ENCODE measurements around the gene CTBP1. TPM values are rescaled to one million over a fixed set of nuclear protein-coding genes. Genes with fewer than 3 reads are reported as not detected.

The CTBP1 gene
- polyA plus RNA-seq, 1 donor = 119 TPM

GRCh38 chr4:1177274-1178141 is 71.4 kb downstream of the CTBP1 start:
- no peak for DNase-seq (ENCODE audit: low read depth)

GRCh38 chr4:1176398-1177273 is 72.3 kb downstream of the CTBP1 start:
- no peak for DNase-seq (ENCODE audit: low read depth)

GRCh38 chr4:1175635-1176229 is 73.2 kb downstream of the CTBP1 start:
- DNase-seq (ENCODE audit: low read depth) = no peak

GRCh38 chr4:1174941-1175634 is 73.8 kb downstream of the CTBP1 start:
- DNase-seq (ENCODE audit: low read depth) = no peak

GRCh38 chr4:1172971-1173757 is 75.8 kb downstream of the CTBP1 start:
- peak; percentile 58 for DNase-seq (ENCODE audit: low read depth)

- no peak for DNase-seq (ENCODE audit: low read depth)
Measured at GRCh38 chr4:1172228-1172851, 76.6 kb downstream of the CTBP1 start, which contains the start of gene SPON2. Gene SPON2 (minus strand): TSS chr4:1172583.

- no peak for DNase-seq (ENCODE audit: low read depth)
Measured at GRCh38 chr4:1171311-1172227, 77.4 kb downstream of the CTBP1 start.

GRCh38 chr4:1170976-1171310 is 78.0 kb downstream of the CTBP1 start:
- DNase-seq (ENCODE audit: low read depth) = no peak

- no peak for DNase-seq (ENCODE audit: low read depth)
Measured at GRCh38 chr4:1170156-1170975, 78.6 kb downstream of the CTBP1 start.

GRCh38 chr4:1169691-1170096 is 79.2 kb downstream of the CTBP1 start:
- DNase-seq (ENCODE audit: low read depth) = no peak

GRCh38 chr4:1169171-1169671 is 79.7 kb downstream of the CTBP1 start:
- DNase-seq (ENCODE audit: low read depth) = no peak

GRCh38 chr4:1168191-1169101 is 80.5 kb downstream of the CTBP1 start:
- no peak for DNase-seq (ENCODE audit: low read depth)

GRCh38 chr4:1167244-1167949 is 81.5 kb downstream of the CTBP1 start:
- no peak for DNase-seq (ENCODE audit: low read depth)

GRCh38 chr4:1166509-1167243 is 82.3 kb downstream of the CTBP1 start:
- no peak for DNase-seq (ENCODE audit: low read depth)

GRCh38 chr4:1164956-1165545 is 83.9 kb downstream of the CTBP1 start:
- DNase-seq (ENCODE audit: low read depth) = no peak
